Measurements from ENCODE around the gene PDE6C.
A peak's percentile ranks its signal among the peaks of the same experiment; 100 is the strongest.

The PDE6C gene

GRCh38 chr10:93579985-93580711 lies 32.2 kb upstream of the PDE6C start:
- DNase-seq (ENCODE audit: low read depth in 2 of 2), result no peak
- H3K4me3 ChIP-seq (replicated peaks in 1 of 2; ENCODE audit: low read depth in 2 of 2, low read length in 2 of 2), result no peak overlapping the region
- no peak for TF ChIP-seq CTCF (IDR thresholded peaks at IDR 0.05; ENCODE audit: low read depth, low read length)

GRCh38 chr10:93580828-93581227 lies 31.5 kb upstream of the PDE6C start:
- H3K4me3 ChIP-seq (replicated peaks in 1 of 2; ENCODE audit: low read depth in 2 of 2, low read length in 2 of 2), result no peak overlapping the region
- TF ChIP-seq CTCF (IDR thresholded peaks at IDR 0.05; ENCODE audit: low read depth, low read length), result no peak
- DNase-seq (ENCODE audit: low read depth in 2 of 2), result peak; percentile 9

- no peak for DNase-seq (ENCODE audit: low read depth in 2 of 2)
- no peak overlapping the region for H3K4me3 ChIP-seq (replicated peaks in 1 of 2; ENCODE audit: low read depth in 2 of 2, low read length in 2 of 2)
- no peak for TF ChIP-seq CTCF (IDR thresholded peaks at IDR 0.05; ENCODE audit: low read depth, low read length)
These were observed 27.9 kb upstream of the PDE6C start for GRCh38 chr10:93584445-93584844.

- no peak overlapping the region for H3K4me3 ChIP-seq (replicated peaks in 1 of 2; ENCODE audit: low read depth in 2 of 2, low read length in 2 of 2)
- TF ChIP-seq CTCF (IDR thresholded peaks at IDR 0.05; ENCODE audit: low read depth, low read length), result no peak
- no peak for DNase-seq (ENCODE audit: low read depth in 2 of 2)
These were observed 22.4 kb upstream of the PDE6C start for GRCh38 chr10:93589648-93590562.

GRCh38 chr10:93590638-93591037 lies 21.7 kb upstream of the PDE6C start:
- TF ChIP-seq CTCF (IDR thresholded peaks at IDR 0.05; ENCODE audit: low read depth, low read length), result no peak
- DNase-seq (ENCODE audit: low read depth in 2 of 2), result no peak
- no peak overlapping the region for H3K4me3 ChIP-seq (replicated peaks in 1 of 2; ENCODE audit: low read depth in 2 of 2, low read length in 2 of 2)

- TF ChIP-seq CTCF (IDR thresholded peaks at IDR 0.05; ENCODE audit: low read depth, low read length), result no peak
- no peak overlapping the region for H3K4me3 ChIP-seq (replicated peaks in 1 of 2; ENCODE audit: low read depth in 2 of 2, low read length in 2 of 2)
- DNase-seq (ENCODE audit: low read depth in 2 of 2), result no peak
These were observed 21.1 kb upstream of the PDE6C start for GRCh38 chr10:93591065-93591808.

Measured in cardiac fibroblast (primary cell).